HG03432 (cell line): ENCODE data around the gene ATAD3C.
A peak's percentile ranks its signal among the peaks of the same experiment; 100 is the strongest.

Experiments used
- ATAC-seq: cut with Tn5 transposase; IDR thresholded peaks from one replicate; pipeline ENCODE4 v1.9.1; 2021; ENCODE audit warnings: mild to moderate bottlenecking, moderate library complexity; ENCODE audit not compliant: unreplicated experiment

ATAD3C gene

DNA sequence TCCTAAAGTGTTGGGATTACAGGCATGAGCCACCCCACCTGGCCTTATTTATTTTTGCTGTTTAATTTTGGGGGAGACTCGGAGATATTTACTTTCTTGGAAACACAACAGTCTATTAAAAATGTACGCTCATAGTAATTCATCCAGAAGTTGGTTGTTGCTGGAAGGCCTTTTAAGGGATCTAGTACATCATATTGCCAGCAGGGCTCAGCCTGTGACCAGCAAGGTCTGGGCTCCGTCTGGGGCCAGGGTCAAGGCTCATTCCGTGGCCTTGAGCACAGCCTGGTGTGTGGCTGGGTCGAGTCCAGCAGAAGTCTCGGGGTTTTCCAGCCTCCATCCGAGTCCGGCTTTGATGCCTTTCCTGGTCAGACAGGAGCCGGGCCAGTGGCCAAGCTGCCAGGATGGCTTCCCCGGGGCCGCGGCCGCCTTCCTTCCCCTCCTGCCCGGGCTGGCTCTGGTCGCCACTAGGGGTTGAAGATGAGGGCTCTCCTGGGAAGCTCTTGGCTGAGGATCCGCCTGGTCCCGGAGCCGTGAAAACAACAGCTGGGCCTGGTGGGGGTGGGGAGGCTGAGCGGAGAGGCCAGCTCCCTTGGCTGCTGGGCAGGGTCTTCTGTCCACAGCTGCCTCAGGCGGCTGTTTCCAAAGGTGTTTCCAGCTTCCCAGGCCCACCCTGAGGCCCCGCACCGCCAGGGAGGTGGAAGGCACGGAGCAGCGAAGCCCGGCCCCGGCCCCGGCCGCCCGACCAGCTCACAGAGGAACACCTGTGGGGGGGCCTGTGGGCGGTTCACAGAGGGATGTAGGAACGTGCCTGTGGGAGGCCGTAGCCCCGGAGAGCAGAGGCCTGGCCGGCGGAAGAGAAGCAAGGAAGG is 19.1 kb upstream of the ATAD3C start:
- ATAC-seq = no peak

DNA sequence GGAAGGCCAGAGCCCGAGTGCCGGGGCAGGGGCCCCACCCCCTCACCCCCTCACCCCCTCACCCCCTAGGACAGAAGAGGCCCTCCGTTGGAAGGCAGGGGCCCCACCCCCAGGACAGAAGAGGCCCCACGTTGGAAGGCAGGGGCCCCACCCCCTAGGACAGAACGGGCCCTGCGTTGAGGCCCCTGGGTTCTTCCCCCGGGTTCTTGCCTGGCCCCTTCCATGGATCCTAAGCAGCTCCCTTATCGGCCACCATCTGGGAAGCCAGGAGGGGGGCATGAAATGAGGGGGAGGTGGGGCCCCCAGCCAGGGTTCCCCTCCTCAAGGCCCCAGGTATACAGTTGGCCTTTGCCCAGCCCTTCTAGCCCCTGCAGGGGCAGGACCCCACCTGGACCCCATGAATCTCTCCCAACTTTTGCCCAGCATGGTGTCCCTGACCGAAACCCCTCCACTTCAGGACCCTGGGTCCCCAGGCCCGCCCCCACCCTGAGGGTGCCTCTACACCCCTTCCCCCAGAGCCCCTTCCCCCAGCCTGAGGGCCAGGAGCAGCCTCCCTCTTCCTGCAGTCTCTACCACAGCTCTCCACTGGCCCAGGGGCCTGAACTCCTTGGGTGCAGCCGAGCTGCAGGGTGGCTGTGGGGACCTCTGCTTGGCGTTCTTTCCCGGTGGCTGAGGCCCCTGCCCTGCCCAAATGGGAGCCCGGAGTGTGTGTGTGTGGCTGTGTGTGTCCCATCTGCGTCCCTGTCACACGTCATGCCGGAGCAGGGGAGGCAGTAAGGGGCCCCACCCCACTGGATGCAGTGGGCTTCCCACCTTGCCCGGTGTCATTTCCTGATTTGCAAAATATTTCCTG is 18.3 kb upstream of the ATAD3C start:
- ATAC-seq = no peak

DNA sequence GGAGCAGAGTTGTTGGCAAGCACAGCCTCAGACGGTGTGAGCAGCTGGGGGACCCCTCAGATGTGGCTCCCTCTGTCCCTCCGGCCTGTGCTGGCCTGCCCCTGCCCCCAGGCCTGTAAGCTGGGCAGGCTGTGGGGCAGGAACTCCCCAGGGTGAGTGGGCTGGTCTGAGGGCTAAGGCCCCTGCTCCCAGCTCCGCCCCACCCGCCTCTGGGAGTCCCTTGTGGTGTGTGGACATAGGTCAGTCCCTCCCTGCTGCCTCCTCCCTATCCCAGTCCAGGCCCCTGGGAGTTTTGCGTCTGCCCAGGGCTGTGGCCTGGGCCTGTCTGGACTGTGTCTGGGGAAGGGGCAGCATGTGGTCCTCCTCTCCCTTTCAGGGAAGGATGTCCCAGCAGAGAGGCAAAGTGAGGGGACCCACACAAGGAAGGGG is 17.6 kb upstream of the ATAD3C start:
- ATAC-seq = no peak

DNA sequence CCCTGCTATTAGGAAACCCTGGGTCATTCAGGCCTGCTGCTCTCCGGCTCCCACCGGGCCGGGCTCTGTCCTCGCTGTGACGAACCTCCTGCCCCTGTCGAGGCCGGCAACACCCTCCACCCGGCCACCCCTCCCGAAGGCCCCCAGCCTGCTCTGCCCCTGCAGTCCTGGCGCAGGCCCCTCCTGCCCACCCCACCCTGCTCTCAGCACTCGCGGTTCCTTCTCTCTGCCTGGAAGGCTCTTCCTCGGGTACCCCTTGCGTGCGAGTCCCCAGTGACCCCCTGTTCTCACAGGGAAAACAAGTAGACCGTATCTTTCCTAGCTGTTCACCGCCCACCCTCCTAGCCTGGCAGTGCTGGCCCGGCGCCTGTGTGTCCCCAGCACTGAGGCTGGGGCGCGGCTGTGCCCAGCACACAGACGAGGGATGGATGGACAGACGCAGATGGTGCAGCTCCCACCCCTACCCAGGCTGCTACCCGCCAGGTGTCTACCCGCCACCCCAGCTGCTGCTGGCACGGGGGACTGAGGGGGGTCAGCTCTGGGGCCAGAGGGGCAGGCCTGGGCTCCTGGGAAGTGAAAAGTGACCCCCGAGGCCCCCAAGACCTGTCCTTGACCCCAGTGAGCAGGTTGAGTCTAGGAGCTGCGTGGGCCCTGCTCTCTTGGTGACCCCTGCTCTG is 17.1 kb upstream of the ATAD3C start:
- no peak for ATAC-seq

DNA sequence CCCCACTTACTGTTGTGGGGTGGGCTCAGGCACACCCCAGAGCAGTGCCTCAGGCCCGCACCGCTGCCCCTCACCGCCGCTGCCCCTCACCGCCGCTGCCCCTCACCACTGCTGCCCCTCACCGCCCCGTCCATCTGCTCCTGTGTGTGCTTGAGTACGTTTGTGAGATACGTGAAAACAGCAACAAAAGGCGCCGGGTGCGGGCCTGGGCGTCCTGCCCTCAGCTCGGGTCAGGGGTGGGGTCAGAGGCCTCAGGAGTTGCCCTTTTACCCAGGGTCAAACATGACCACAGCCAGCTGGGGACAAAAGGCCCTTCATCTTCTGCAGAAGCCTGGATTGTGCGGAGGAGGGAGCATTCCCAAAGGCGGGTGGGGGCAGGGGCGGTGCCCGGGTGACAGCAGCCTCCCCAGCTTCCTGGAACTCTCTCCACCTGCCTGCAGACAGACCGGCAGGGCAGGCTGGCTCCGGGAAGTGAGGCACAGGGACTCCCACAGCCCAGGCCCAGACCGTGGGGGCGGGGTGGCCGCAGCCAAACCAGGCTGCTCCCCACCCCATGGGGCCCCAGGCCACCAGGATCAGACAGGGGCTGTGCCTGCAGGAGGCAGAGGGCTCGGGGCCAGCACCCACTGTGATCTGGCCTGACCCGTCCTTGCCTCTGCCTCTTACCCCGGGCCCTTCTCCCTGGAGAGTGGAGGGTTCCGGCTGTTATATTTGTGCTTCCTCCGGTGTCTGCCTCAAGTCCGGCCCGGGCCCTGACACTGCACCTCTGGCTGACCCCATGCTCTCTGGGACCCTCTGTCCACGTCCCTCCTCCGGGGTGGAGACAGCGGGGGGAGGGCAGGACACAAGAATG is 16.3 kb upstream of the ATAD3C start:
- ATAC-seq = no peak

DNA sequence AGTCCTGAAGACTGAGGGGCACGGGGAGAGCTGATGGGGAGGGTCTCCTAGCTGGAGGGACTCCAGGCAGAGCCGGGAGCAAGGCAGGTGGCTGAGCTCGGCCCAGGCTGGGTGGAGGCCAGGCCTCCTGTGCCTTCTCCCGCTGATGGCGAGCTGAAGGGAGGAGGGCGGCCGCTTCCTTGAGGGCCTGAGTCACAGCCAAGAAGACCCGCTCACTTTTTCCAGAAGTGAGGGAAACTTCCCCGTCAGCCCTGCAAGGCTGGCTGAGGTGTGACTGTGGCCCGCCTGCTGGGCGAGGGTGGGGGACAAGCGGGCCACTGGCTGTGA is 15.7 kb upstream of the ATAD3C start:
- ATAC-seq = no peak

DNA sequence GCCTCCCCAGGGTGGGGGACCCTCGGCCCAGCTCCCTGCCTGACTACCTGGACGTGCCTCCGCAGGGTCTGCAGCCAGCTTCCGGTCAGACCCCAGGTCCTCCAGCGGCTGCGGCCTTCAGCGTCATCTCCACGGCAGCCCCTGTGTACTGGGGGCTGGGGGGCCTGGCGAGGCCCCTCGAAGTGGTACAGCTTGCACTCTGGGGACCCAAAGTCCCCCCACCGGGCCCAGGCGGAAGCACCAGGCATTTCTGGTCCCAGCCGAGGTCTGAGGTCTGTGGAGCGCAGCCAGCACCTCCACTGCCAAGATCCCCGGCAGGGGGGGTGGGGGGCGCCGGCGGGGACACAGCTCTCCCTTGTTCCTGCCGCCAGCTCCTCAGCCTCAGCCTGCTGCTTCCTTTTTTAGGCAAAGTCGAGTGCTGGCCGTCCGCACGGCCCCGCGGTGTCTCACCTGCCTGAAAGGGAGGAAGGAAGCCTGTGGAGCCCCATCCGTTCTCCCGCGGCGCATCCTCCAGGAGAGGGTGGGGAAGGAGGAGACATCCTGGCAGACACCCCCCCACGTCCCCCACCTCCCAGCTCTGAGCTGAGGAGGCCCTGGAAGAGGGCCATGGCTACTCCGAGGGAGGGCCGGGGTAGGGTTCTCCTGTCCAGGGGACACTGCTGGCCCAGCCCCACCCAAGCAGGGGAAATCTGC is 15.2 kb upstream of the ATAD3C start:
- ATAC-seq = no peak

DNA sequence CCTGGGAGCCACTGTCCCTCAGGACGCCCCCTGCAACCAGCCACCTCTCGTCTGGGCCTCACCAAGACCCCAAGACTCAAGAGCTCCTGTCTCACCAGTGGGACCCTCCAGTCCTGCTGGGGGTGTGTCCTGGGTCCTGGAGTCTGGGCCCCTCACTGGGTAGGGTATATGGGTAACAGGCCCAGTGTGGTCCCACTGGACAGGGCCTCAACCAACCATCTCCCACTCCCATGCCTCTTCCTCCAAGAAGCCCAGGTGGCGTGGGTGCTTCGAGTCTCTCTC is 14.7 kb upstream of the ATAD3C start:
- ATAC-seq = no peak

DNA sequence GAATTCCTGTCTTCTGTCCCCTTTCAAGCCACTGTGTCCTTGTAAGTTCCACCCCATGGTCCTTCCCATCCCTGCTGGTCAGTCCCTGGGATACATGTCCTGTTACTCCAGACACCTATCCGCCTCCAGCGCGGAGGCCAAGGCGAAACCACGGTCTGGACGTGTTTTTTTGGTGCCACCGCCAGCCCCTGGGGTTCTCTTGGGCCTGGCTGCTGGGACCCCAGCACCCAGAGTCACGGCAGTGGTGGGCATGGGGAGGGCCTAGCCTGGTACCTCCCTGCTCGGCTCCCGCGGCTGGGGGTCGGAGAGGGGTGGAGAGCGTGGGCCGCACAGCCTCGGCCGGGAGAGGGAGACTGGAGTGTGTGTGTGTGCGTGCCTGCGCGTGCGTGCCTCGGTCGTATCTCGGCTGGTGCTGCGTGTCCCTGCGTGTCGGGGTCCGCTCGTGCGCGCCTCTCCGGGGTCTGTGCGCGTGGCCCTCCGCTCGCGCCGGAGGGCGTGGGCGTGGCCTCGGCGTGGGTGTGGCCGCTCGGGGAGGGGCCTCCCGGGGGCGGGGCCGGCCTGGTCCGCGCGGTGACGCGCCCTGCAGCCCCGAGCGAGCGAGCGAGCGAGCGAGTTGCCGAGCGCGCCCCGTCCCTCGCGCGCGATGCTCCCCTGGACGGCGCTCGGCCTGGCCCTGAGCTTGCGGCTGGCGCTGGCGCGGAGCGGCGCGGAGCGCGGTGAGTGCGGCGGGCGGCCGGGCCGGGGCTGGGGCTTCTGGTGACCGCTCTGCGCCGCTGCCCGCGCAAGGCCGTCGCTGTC is 14.2 kb upstream of the ATAD3C start, which contains the start of gene VWA1:
Gene VWA1, plus strand, starts transcription at position 585 of the 798 bp plus-strand sequence. Its CDS starts 59 bp downstream, at position 644.
- ATAC-seq = peak; percentile 42

DNA sequence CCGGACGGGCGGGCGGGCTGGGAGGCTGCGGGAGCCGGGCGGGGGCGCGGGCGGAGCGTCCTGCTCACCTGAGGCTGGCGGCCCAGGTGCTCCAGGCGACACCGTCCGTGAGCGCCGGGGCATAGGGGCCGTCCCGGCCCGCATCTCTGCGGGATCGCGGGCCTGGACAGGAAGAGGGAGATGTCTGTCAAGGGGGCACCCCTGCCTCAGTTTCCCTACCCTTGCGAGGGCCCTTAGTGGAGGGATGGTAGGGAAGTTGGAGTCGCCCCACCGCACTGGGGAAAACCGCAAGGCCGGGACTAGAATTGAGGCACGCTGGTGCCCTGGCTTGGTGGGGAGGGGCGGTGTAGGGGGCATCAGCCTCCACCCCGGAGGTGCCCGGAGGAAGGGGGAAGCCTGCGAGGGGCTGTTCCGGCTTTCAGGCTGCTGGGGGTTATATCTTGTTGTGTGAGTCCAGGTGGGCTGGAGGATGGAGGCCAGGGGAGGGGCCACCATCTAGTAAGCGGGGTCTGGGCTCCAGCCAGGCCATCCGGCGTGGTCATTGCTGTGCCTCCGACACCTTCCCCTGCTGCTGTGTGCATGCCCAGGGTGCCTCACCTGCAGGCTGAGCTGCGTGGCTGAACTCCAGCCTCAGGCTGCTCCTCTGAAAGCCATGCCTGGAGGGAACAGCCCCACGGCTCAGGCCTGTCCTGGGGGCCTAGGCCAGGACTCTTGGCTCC is 13.4 kb upstream of the ATAD3C start:
- ATAC-seq = no peak

DNA sequence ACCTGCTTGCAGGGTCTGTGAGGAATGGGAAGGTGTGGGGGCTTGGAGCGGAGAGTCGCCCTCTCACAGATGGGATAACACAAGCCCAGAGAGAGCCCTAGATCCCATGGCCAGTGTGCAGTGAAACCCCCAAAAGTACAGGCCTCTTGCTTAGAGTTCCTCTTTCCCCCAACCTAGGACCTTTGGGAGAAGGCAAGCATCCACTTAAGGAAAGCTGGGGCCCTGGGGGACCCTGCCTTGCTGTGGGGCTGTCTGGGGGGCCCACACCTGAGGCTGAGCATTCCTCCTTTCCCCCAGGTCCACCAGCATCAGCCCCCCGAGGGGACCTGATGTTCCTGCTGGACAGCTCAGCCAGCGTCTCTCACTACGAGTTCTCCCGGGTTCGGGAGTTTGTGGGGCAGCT is 12.9 kb upstream of the ATAD3C start:
- no peak for ATAC-seq

DNA sequence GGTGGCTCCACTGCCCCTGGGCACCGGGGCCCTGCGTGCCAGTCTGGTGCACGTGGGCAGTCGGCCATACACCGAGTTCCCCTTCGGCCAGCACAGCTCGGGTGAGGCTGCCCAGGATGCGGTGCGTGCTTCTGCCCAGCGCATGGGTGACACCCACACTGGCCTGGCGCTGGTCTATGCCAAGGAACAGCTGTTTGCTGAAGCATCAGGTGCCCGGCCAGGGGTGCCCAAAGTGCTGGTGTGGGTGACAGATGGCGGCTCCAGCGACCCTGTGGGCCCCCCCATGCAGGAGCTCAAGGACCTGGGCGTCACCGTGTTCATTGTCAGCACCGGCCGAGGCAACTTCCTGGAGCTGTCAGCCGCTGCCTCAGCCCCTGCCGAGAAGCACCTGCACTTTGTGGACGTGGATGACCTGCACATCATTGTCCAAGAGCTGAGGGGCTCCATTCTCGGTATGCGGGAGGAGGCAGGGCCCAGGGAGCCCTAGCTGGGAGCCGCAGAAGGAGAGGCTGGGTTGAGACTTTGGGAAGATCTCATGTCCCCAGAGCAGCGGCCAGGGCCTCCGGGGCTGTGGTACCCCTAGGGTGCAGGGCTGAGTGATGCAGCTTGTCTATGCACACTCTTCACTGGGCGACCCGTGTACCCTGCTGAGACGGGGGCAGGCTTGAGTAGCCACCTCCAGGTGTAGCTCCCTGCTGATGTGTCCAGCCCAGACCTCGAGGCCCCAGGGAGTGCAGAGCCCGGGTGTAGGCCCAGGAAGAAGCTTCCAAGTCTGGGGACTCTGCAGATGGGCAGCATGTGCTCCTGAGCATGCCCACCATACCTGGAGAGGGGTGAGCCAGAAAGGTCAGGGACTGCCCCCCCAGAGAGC is 12.2 kb upstream of the ATAD3C start:
- ATAC-seq = no peak

DNA sequence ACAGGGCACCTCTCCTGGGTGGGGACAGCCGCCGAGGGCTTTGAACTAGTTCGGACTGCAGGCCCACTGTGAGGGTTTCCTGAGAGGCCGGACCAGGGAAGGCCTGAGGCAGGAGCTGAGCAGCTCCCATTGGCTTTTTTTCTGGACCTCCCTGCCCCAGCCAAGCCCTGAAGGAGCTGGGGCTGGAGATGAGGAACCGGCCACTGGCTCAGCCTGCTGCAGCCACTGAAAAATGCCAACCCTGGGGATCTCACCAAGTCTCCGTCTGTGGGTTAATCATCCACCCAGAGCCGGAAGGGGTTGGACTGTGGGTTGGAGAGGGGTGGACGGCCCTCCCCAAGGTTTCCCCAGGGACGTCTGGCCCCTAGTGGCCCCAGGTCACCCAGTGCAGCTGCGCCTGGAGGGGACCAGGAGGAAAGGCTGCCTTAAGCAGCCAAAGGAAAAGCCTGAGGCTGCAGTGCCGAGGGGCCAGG is 11.5 kb upstream of the ATAD3C start:
- no peak for ATAC-seq

DNA sequence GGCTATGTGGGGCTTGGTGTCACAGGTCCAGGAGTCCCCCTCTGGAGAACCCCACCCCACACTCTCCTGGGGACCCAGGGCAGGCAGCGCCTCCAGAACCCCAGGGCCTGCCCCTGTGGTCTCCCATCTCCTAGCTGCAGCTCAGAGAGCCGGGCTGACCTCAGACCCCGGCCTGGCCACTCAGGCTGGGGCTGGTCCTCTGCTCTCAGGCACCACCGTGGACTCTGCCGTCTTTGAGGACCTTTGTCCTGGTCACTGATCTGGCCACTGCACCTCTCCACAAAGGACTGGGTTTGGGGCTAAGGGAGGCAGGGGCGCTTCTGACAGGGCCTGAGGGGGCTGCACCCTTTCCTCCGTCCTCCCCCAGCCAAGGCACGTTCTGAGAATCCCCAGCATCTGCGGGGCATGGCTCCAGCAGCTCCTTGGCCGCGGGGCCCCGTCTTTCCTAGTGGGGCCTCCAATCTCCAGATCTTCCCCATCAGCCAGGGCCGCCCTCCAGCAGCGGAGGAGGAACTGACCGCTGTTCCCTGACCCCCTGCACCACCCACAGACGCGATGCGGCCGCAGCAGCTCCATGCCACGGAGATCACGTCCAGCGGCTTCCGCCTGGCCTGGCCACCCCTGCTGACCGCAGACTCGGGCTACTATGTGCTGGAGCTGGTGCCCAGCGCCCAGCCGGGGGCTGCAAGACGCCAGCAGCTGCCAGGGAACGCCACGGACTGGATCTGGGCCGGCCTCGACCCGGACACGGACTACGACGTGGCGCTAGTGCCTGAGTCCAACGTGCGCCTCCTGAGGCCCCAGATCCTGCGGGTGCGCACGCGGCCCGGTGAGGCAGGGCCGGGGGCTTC is 10.7 kb upstream of the ATAD3C start:
- ATAC-seq = no peak

DNA sequence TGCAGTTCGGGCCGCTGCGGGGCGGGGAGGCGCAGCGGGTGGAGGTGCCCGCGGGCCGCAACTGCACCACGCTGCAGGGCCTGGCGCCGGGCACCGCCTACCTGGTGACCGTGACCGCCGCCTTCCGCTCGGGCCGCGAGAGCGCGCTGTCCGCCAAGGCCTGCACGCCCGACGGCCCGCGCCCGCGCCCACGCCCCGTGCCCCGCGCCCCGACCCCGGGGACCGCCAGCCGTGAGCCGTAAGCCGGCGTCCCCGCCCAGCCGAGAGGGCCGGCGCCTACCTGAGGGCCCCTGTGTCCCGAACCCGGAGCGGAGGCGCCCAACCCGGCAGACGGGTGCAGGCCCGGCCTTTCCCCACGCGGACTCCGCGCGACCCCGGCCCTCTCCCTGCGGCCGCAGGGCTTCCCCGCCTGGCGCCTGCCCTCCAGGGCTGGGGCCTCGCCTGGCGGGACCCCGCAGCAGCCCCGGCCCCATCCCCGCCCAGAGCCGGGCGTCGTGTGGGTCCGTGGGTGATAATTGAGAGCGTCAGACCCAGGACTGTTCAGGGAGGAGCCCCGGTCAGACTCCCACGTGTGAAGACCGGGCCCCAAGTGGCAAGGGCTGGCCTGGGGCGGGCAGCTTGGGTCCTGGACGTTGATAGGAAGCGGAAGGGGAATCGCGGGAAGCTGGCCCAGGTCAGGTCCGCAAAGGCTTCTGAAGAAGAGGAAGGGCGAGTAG is 9.8 kb upstream of the ATAD3C start:
- no peak for ATAC-seq
